Fibroblast of lung (primary cell): Measurements from ENCODE around the gene IPO5. TPM values are rescaled to one million over a fixed set of nuclear protein-coding genes. Genes with fewer than 3 reads are reported as not detected.

Source experiments
- DNase-seq, 2 donors: peaks; one replicate each; pipeline versions ENCODE4 v3.0.0 to v3.0.0-alpha.2; 2010; ENCODE audit warnings: low read depth in 2 of 2
- H2AFZ ChIP-seq: 2 replicates; pipeline ENCODE4 v1.5.1; 2012; ENCODE audit warnings: low read length, control low read depth, inconsistent platforms
- H3K27ac ChIP-seq: 2 replicates; pipeline ENCODE4 v1.5.1; 2011; ENCODE audit warnings: low read length, control low read depth; ENCODE audit not compliant: insufficient read depth
- H3K27me3 ChIP-seq: 2 replicates; pipeline ENCODE4 v1.5.1; 2011; ENCODE audit warnings: mild to moderate bottlenecking, low read length; ENCODE audit not compliant: control insufficient read depth, insufficient read depth
- H3K36me3 ChIP-seq: 2 replicates; pipeline ENCODE4 v1.5.1; 2011; ENCODE audit warnings: low read length; ENCODE audit not compliant: control insufficient read depth, insufficient read depth
- H3K4me1 ChIP-seq: 2 replicates; pipeline ENCODE4 v1.5.1; 2011; ENCODE audit warnings: low read length; ENCODE audit not compliant: control insufficient read depth, insufficient read depth; ENCODE audit errors: extremely low read depth
- H3K4me2 ChIP-seq: 2 replicates; pipeline ENCODE4 v1.5.1; 2011; ENCODE audit warnings: low read length, control low read depth; ENCODE audit not compliant: insufficient read depth; ENCODE audit errors: extremely low read depth
- H3K4me3 ChIP-seq, 4 experiments: fragments of 200-600 bp in 1 of 4; sonication (generic) in 1 of 4; replicated peaks in 1 of 4; 2 replicates each; pipeline ENCODE4 v1.5.1; 2011 to 2016; ENCODE audit warnings: low read length in 4 of 4, low read depth in 3 of 4, mild to moderate bottlenecking in 3 of 4, control low read depth in 2 of 4, inconsistent platforms in 1 of 4, mixed read lengths in 1 of 4; ENCODE audit not compliant: insufficient read depth in 1 of 4; ENCODE audit errors: control extremely low read depth in 1 of 4
- H3K79me2 ChIP-seq: 2 replicates; pipeline ENCODE4 v1.5.1; 2012; ENCODE audit warnings: mild to moderate bottlenecking, low read length, inconsistent platforms; ENCODE audit not compliant: control insufficient read depth, insufficient read depth
- H3K9ac ChIP-seq: 2 replicates; pipeline ENCODE4 v1.5.1; 2011; ENCODE audit warnings: mild to moderate bottlenecking, low read length, control low read depth; ENCODE audit not compliant: insufficient read depth
- H3K9me3 ChIP-seq: 2 replicates; pipeline ENCODE4 v1.5.1; 2012; ENCODE audit warnings: low read depth, low read length; ENCODE audit not compliant: control insufficient read depth, insufficient read depth
- H4K20me1 ChIP-seq: 2 replicates; pipeline ENCODE4 v1.5.1; 2011; ENCODE audit warnings: low read length; ENCODE audit not compliant: control insufficient read depth, insufficient read depth; ENCODE audit errors: extremely low read depth
- CTCF ChIP-seq, 2 donors: IDR thresholded peaks in 1 of 2; conservative IDR thresholded peaks in 1 of 2; 1 replicate in 1 of 2; 2 replicates in 1 of 2; pipeline ENCODE4 v1.5.1; 2011 to 2012; ENCODE audit warnings: low read length in 2 of 2, control low read depth in 1 of 2, inconsistent platforms in 1 of 2, low read depth in 1 of 2, mild to moderate bottlenecking in 1 of 2
- EZH2 ChIP-seq: IDR thresholded peaks from 2 replicates; pipeline ENCODE4 v1.5.1; 2012; ENCODE audit warnings: low read length, control low read depth, mild to moderate bottlenecking; ENCODE audit errors: missing control alignments
- polyA plus RNA-seq, 2 donors: library from polyadenylated mRNA; depleted of rRNA in 1 of 2; stranded (reverse) in 1 of 2; unstranded in 1 of 2; fragments of >200 nt; gene quantifications; 2 replicates each; pipeline ENCODE4 v1.2.1, GENCODE V29; 2011 to 2012; ENCODE audit warnings: missing spikeins in 1 of 2
- total RNA-seq: library from RNA; depleted of rRNA; stranded (reverse); fragments of >200 nt; gene quantifications from 2 replicates; pipeline ENCODE4 v1.2.1, GENCODE V29; 2014

IPO5 gene
- total and polyA plus RNA-seq, 2 donors (not counting 1 experiment from before 2014, with no cell fraction given), result 152 to 240 TPM

- H3K9me3 ChIP-seq, result no peaks in the 10 kb centered on the region
- DNase-seq, result no peak
- H3K27ac ChIP-seq, result no peak overlapping the region
- no peak overlapping the region for H2AFZ ChIP-seq
- no peaks in the 10 kb centered on the region for H3K27me3 ChIP-seq
- H3K4me3 ChIP-seq, result no peak overlapping the region
- H3K4me1 ChIP-seq, result no peaks in the 10 kb centered on the region
- H3K9ac ChIP-seq, result no peak overlapping the region
- H3K4me2 ChIP-seq, result no peak overlapping the region
- TF ChIP-seq CTCF (conservative IDR thresholded peaks at IDR 0.05 in 1 of 2, IDR thresholded peaks at IDR 0.05 in 1 of 2; ENCODE audit: low read depth in 1 of 2, low read length in 2 of 2) (no peak), EZH2 (no peak)
- no peaks in the 10 kb centered on the region for H4K20me1 ChIP-seq
- no peaks in the 10 kb centered on the region for H3K79me2 ChIP-seq
- H3K36me3 ChIP-seq, result no peaks in the 10 kb centered on the region
Observed at GRCh38 chr13:97962887-97963286, 9.4 kb downstream of the IPO5 start.

DNA sequence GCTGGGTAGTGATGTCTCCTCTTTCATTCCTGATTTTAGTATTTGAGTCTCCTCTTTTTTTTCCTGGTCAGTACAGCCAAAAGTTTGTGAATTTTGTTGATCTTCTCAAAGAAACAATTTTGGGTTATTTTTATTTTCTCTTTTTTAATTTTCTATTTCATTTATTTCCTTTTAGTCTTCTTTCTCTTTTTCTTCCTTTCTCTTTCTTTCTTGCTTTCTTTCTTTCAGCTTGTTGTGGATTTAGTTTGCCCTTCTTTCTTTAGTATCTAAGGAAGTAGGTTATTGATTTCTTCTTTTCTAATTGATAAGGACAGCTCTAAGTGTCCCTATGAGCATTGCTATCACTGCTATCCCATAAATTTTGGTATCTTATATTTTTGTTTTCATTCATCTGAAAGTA is 13.8 kb downstream of the IPO5 start:
- Histone ChIP-seq H3K9me3 (no peaks in the 10 kb centered on the region), H3K79me2 (no peaks in the 10 kb centered on the region), H3K27ac (no peak overlapping the region), H3K9ac (no peak overlapping the region), H3K4me3 (no peak overlapping the region), H3K27me3 (no peaks in the 10 kb centered on the region), H3K4me2 (no peak overlapping the region), H2AFZ (no peak overlapping the region), H3K36me3 (no peaks in the 10 kb centered on the region), H3K4me1 (no peaks in the 10 kb centered on the region), H4K20me1 (no peaks in the 10 kb centered on the region)
- DNase-seq, result no peak
- no peak for TF ChIP-seq EZH2
- no peak for TF ChIP-seq CTCF (conservative IDR thresholded peaks at IDR 0.05 in 1 of 2, IDR thresholded peaks at IDR 0.05 in 1 of 2; ENCODE audit: low read depth in 1 of 2, low read length in 2 of 2)

DNA sequence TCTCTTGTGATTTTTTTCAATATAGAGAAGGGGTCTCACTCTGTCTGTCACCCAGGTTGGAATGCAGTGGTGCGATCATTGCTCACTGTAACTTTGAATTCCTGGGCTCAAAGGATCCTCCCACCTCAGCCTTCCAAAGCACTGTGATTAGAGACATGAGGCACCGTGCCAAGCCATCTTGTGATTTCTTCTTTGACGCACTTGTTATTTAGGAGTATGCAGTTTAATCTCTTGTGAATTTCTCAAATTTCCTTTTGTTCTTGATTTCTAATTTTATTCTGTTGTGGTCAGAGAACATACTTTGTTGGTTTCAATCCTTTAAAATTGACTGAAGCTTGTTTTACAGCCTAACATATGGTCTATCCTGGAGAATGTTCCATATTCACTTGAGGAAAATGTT is 14.5 kb downstream of the IPO5 start:
- no peaks in the 10 kb centered on the region for H4K20me1 ChIP-seq
- H3K36me3 ChIP-seq, result no peaks in the 10 kb centered on the region
- H3K4me1 ChIP-seq, result no peaks in the 10 kb centered on the region
- H3K79me2 ChIP-seq, result no peaks in the 10 kb centered on the region
- H3K4me3 ChIP-seq, result no peak overlapping the region
- no peak overlapping the region for H3K27ac ChIP-seq
- H3K9me3 ChIP-seq, result no peaks in the 10 kb centered on the region
- no peak overlapping the region for H2AFZ ChIP-seq
- no peaks in the 10 kb centered on the region for H3K27me3 ChIP-seq
- DNase-seq, result peak in 1 of 2 donors; percentile 63
- no peak overlapping the region for H3K4me2 ChIP-seq
- H3K9ac ChIP-seq, result no peak overlapping the region
- TF ChIP-seq EZH2 (no peak), CTCF (conservative IDR thresholded peaks at IDR 0.05 in 1 of 2, IDR thresholded peaks at IDR 0.05 in 1 of 2; ENCODE audit: low read depth in 1 of 2, low read length in 2 of 2) (no peak)
